ENCODE results near the gene NKX1-2. TPM values are rescaled to one million over a fixed set of nuclear protein-coding genes. Genes with fewer than 3 reads are reported as not detected.

The NKX1-2 gene
- total RNA-seq, 1 experiment from 2014 or later, result not detected

- DNase-seq (ENCODE audit: low spot score), result no peak
Measured at GRCh38 chr10:124417895-124418725, 31.7 kb downstream of the NKX1-2 start.

- no peak for DNase-seq (ENCODE audit: low spot score)
Measured at GRCh38 chr10:124416733-124417132, 33.1 kb downstream of the NKX1-2 start.

DNA sequence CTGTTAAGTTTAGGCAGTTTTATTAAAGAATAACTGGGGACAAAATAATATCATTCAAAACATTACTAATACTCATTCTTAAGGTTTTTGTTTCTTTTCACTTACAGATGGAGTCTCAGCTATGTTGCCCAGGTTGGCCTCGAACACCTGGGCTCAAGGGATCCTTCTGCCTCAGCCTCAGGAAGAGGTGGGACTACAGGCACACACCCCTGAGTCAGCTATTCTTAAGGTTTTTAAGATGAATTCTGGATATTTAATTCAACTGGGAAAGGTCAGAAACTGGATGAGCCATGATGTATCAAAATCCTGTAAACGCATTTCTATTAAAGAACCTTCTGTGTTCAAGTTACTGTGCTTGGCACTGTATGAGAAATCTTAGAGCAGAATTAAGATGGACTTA lies 34.6 kb downstream of the NKX1-2 start:
- DNase-seq (ENCODE audit: low spot score), result no peak

DNA sequence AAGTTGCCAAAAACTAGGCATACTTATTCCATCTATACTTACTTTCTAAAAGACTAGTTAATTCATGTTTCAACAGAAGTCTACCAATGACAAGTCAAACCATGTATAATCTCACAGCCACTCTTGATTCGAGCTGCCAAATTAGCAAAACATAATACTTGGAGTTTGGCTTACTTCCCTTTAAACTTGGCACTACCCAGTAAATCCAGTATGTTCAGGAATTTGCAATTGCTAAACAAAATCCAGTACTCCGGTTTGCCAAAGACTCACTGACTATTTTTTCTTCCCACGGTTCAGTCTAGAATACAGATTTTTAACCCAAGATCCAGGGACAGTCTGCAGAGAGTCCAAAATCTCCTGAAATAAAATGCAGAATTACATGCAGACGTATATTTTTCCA lies 35.8 kb downstream of the NKX1-2 start:
- no peak for DNase-seq (ENCODE audit: low spot score)

- DNase-seq (ENCODE audit: low spot score), result no peak
Measured at GRCh38 chr10:124409696-124410095, 40.1 kb downstream of the NKX1-2 start.

DNA sequence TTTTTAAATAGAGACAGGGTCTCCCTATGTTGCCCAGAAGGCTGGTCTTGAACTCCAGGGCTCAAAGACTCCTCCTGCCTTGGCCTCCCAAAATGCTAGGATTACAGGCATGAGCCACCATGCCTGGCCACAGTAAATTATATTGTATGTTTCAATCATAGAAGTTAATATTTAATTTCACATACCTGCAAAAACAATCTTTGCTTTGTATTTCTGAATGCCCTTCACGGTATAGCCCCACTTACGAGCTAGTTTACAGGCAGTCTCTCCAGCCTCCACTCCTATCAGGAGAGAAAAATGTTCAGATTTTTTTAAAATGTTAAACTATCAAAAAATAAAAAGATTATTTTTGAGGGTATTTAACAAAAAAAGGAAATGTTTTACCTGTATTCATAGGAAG lies 41.5 kb downstream of the NKX1-2 start:
- no peak for DNase-seq (ENCODE audit: low spot score)

DNA sequence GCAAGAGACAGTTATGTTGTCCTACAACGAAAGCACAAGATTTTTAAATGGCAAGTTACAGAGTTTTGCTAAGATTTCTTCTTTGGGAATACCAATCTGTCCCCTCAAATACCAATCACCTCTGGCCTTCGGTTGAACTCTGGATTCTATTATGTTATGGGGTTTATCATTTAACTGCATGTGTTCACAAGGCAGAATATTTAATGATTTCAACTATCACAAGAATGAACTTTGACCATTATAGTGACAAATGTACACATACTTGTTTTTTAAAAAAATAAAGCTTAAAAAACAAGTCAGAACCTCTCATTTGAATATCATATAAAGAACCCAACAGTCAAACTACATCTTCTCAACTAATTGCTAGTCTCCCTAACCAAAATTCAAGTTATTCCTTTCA lies 42.4 kb downstream of the NKX1-2 start:
- DNase-seq (ENCODE audit: low spot score), result no peak

GRCh38 chr10:124403548-124403947 lies 46.3 kb downstream of the NKX1-2 start:
- DNase-seq (ENCODE audit: low spot score), result peak; percentile 75

DNA sequence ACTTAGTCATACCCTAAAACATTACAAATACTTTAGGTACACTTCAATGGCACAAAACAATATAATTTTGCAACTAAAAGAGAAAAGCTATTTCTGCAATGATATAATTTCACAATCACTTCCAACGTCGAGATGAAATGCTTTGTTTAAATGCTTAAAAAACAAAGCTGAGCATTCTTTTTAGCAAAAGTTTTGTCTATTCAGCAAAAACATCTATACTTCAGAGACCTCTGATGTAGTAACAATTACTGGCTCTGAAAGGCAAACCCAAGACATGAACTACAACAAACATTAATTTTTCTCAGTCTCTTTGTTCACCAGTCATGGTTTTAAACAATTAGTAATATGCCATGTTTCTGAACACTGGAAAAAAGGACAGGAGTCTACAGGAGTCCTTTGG lies 47.6 kb downstream of the NKX1-2 start:
- DNase-seq (ENCODE audit: low spot score), result no peak

DNA sequence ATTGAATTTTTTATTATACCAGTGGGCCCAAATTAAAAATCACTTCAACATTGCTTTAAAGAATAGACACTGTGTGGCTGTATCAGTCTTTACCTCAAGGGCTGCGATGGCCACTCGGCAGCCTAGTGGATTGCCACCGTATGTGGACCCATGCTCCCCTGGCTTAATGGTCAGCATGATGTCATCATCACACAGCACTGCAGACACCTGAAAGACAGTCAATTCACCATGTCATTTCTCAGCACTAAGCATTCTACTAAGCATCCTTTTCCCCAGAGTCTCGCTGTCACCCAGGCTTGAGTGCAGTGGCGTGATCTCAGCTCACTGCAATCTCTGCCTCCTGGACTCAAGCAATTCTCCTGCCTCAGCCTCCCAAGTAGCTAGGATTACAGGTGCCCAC lies 48.2 kb downstream of the NKX1-2 start:
- DNase-seq (ENCODE audit: low spot score), result no peak

Other genes starting within 250 kb of the NKX1-2 start
- gene OAT, start 31.1 kb downstream of the NKX1-2 start, total RNA-seq (2014; rRNA removed; shearing (Covaris generic)), result 133 and 141 TPM in 2 replicates
- gene LHPP, start 11.8 kb upstream of the NKX1-2 start, total RNA-seq (2014; rRNA removed; shearing (Covaris generic)), result 5.7 and 6.3 TPM in 2 replicates

All from A172 (cell line).